Measurements from ENCODE around the gene TMEM43. TPM values are rescaled to one million over a fixed set of nuclear protein-coding genes. Genes with fewer than 3 reads are reported as not detected.

The TMEM43 gene
- total and polyA plus RNA-seq, 9 donors = 72.0 to 104 (median 87.3) TPM

- Histone ChIP-seq H3K27ac (no peak overlapping the region), H3K27me3 (no peaks in the 10 kb centered on the region), H3K4me3 (no peak overlapping the region), H3K9me3 (no peaks in the 10 kb centered on the region), H3K36me3 (no peaks in the 10 kb centered on the region), H3K4me1 (ENCODE audit: insufficient read depth) (peaks cover 25% of the 10 kb centered on the region)
- TF ChIP-seq, protein P1, sequence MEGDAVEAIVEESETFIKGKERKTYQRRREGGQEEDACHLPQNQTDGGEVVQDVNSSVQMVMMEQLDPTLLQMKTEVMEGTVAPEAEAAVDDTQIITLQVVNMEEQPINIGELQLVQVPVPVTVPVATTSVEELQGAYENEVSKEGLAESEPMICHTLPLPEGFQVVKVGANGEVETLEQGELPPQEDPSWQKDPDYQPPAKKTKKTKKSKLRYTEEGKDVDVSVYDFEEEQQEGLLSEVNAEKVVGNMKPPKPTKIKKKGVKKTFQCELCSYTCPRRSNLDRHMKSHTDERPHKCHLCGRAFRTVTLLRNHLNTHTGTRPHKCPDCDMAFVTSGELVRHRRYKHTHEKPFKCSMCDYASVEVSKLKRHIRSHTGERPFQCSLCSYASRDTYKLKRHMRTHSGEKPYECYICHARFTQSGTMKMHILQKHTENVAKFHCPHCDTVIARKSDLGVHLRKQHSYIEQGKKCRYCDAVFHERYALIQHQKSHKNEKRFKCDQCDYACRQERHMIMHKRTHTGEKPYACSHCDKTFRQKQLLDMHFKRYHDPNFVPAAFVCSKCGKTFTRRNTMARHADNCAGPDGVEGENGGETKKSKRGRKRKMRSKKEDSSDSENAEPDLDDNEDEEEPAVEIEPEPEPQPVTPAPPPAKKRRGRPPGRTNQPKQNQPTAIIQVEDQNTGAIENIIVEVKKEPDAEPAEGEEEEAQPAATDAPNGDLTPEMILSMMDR (IDR thresholded peaks at IDR 0.05) = no peak
- TF ChIP-seq EP300 (IDR thresholded peaks at IDR 0.05) (no peak), POLR2A (IDR thresholded peaks at IDR 0.05) (no peak)
- 89 to 93% (median 93%) methylated on average over 3 of the region's 3 CpGs for WGBS, 3 donors
- intact Hi-C loops (cut with DNase I) = loop anchor here in 2 of 4 donors (10.0 kb wide), 2 partner anchors 52 to 228 kb away; partner anchors contain the start of genes LSM3 (in 1 of the 2) and XPC (in 1 of the 2)
- no peak for DNase-seq
These were observed 2.6 kb upstream of the TMEM43 start for GRCh38 chr3:14122301-14122700.

DNA sequence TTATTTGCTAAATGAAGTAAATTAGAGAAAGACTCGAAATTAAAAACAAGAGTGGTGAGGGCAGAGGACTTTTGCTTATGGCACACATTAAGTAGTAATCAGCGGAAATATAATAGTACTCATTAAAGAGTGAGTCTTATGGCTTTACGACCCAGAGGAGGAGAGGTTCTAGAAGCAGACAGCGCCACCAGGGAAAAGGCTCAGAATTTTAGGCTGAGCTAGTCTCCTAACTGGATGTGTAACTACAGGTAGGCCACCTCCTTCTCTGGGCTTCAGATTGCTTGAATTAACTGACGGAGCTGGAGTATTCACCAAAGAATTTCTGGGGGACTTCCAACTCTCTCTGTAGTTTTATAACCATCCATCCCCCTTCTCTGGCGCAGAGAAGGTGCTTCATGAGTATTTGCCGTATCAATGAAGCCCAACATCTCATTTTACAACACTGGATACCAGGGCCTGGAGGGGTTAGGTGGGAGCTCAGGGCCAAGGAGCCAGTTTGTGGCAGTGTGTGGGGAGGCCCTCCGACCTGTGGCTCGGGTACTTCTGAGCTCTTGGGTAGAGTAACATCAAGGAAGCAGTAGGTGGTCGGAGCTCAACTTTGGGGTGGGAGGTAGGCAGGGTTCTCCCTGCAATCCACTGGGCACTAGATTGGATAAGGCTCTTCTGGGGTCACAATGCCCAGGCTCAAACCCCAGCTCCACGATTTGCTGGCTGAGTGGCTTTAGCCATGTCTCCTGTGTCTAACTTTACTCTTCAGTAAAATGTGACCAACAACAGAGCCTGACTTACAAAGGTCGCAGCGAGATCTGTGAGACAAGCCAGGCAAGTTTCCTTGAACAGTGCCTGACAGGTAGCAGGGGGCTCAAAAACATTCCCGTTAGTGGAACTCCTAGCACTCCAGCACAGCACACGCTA lies 1.3 kb upstream of the TMEM43 start:
- intact Hi-C loops (cut with DNase I) = loop anchor here in 3 of 4 donors (2.0 to 10.0 kb wide), 3 partner anchors 51 to 229 kb away; partner anchors contain the start of genes LSM3 (in 2 of the 3) and XPC (in 2 of the 3)
- Histone ChIP-seq H3K27me3 (no peaks in the 10 kb centered on the region), H3K4me3 (peak overlapping the region; percentile 72), H3K36me3 (no peaks in the 10 kb centered on the region), H3K9me3 (no peaks in the 10 kb centered on the region), H3K27ac (peak overlapping the region in 1 of 2 donors; percentile 88), H3K4me1 (ENCODE audit: insufficient read depth) (peaks cover 26% of the 10 kb centered on the region)
- WGBS, 3 donors = 50 to 52% (median 50%) methylated on average over 15 of the region's 15 CpGs
- TF ChIP-seq, protein P1 (IDR thresholded peaks at IDR 0.05) = no peak
- TF ChIP-seq POLR2A (IDR thresholded peaks at IDR 0.05) = no peak
- TF ChIP-seq EP300 (IDR thresholded peaks at IDR 0.05) = no peak
- peak in 1 of 5 donors; percentile 42 for DNase-seq

- no peaks in the 10 kb centered on the region for H3K27me3 ChIP-seq
- peak overlapping the region; percentile 3 to 88 for H3K27ac ChIP-seq
- no peak for TF ChIP-seq POLR2A (IDR thresholded peaks at IDR 0.05)
- TF ChIP-seq, protein P1 (IDR thresholded peaks at IDR 0.05) = no peak
- TF ChIP-seq EP300 (IDR thresholded peaks at IDR 0.05) = no peak
- DNase-seq = peak in 4 of 5 donors; percentile 69 to 83 (median 72)
- WGBS, 3 donors = 0% methylated on average over 35 to 37 of the region's 37 CpGs
- no peaks in the 10 kb centered on the region for H3K9me3 ChIP-seq
- peak overlapping the region; percentile 72 for H3K4me3 ChIP-seq
- H3K4me1 ChIP-seq (ENCODE audit: insufficient read depth) = peaks cover 20% of the 10 kb centered on the region
- intact Hi-C loops (cut with DNase I) = loop anchor here in 3 of 4 donors (2.0 to 10.0 kb wide), 3 partner anchors 51 to 229 kb away; partner anchors contain the start of genes LSM3 (in 2 of the 3) and XPC (in 2 of the 3)
- no peaks in the 10 kb centered on the region for H3K36me3 ChIP-seq
These were observed 633 bp upstream of the TMEM43 start for GRCh38 chr3:14124223-14124614.

DNA sequence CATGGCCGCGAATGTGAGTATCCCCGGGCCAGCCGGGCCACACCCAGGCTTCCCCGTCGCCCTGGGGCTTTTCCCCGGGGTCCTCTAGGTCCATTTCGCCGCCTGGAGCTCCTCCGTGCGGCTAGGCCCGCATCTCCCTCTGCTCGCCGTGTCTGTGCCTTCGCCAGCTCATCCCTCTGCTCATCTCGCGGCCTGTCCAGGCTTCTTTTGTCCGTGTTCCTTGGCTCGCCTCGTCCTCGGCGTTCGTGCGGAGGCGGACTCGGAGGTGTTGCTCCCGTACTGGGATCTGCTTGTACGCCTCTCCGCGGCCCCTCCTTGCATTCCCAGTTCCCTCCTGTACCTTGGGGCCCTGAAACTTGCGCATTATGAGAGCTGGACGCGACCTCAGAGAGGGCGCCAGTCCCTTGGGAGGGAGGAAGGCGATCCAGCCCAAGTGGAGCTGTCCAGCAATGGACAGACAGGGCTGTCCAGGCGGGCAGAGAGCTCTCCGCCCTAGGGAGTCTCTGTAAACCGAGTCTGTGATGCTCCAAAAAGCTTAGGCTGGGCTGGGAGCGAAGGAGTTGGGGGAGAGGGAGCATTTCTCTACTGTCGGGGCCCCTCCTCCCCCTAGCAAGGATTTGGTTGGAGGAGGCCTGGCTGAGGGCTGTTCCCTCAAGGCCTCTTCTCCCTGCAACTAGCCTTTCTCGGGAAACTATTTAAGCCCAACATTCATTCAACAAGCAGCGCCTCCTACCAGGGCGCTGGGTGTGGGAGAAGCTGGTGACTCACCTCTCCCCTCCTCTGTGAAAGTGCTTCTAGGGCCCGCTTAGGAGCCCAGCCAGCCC lies 553 bp downstream of the TMEM43 start:
- peaks cover 18% of the 10 kb centered on the region for H3K4me1 ChIP-seq (ENCODE audit: insufficient read depth)
- H3K27ac ChIP-seq = peak overlapping the region; percentile 49 to 88
- intact Hi-C loops (cut with DNase I) = loop anchor here in 3 of 4 donors (2.0 to 10.0 kb wide), 5 partner anchors 15 to 231 kb away; partner anchors contain the start of genes LSM3 (in 2 of the 3) and XPC (in 2 of the 3)
- H3K4me3 ChIP-seq = peak overlapping the region; percentile 72
- DNase-seq = peak; percentile 53 to 74 (median 66)
- no peaks in the 10 kb centered on the region for H3K36me3 ChIP-seq
- 0 to 1% (median 0%) methylated on average over 43 to 44 of the region's 44 CpGs for WGBS, 3 donors
- H3K27me3 ChIP-seq = no peaks in the 10 kb centered on the region
- TF ChIP-seq, protein P1 (IDR thresholded peaks at IDR 0.05) = peak in 1 of 3 donors; percentile 13
- no peak for TF ChIP-seq EP300 (IDR thresholded peaks at IDR 0.05)
- no peaks in the 10 kb centered on the region for H3K9me3 ChIP-seq
